IMR-90 (cell line): ENCODE measurements around the gene ZFYVE1.

Experiments
- CEBPB ChIP-seq: IDR thresholded peaks from 2 replicates; pipeline ENCODE4 v1.6.1; 2012; ENCODE audit warnings: low read depth, low read length, improper control_type of control experiment
- CHD1 ChIP-seq: IDR thresholded peaks from 2 replicates; pipeline ENCODE4 v1.6.1; 2012; ENCODE audit warnings: low read depth, low read length, improper control_type of control experiment
- CTCF ChIP-seq: conservative IDR thresholded peaks from 2 replicates; pipeline ENCODE4 v1.5.1; 2012; ENCODE audit warnings: mild to moderate bottlenecking, low read depth, low read length, improper control_type of control experiment
- FOS ChIP-seq: fragments of 150-350 bp; IDR thresholded peaks from 2 replicates; pipeline ENCODE4 v1.6.1; 2016; ENCODE audit warnings: low read depth, low read length
- POLR2A ChIP-seq: IDR thresholded peaks from 2 replicates; pipeline ENCODE4 v1.6.1; 2012; ENCODE audit warnings: mild to moderate bottlenecking, low read depth, low read length
- RAD21 ChIP-seq: IDR thresholded peaks from 2 replicates; pipeline ENCODE4 v1.6.1; 2012; ENCODE audit warnings: low read length, improper control_type of control experiment
- RFX5 ChIP-seq: IDR thresholded peaks from 2 replicates; pipeline ENCODE4 v1.8.0; 2012; ENCODE audit warnings: low read depth, mild to moderate bottlenecking, low read length, moderate library complexity
- SMC3 ChIP-seq: fragments of 150-350 bp; IDR thresholded peaks from 2 replicates; pipeline ENCODE4 v1.6.1; 2016; ENCODE audit warnings: low read depth, mild to moderate bottlenecking, antibody characterized with exemption, low read length, moderate library complexity
- USF2 ChIP-seq: fragments of 150-350 bp; IDR thresholded peaks from 2 replicates; pipeline ENCODE4 v1.6.1; 2017; ENCODE audit warnings: mild to moderate bottlenecking, antibody characterized with exemption, low read length, low read depth

- TF ChIP-seq CTCF = no peak
- TF ChIP-seq SMC3 = no peak
- no peak for TF ChIP-seq POLR2A
- no peak for TF ChIP-seq RFX5
- TF ChIP-seq CEBPB = no peak
- TF ChIP-seq CHD1 = no peak
- no peak for TF ChIP-seq RAD21
- TF ChIP-seq FOS = no peak
- TF ChIP-seq USF2 = no peak
Measured at GRCh38 chr14:72958548-72958947, 68.4 kb downstream of the ZFYVE1 start.
